K562 (cell line): ENCODE results near the gene RXFP3. TPM values are rescaled to one million over a fixed set of nuclear protein-coding genes. Genes with fewer than 3 reads are reported as not detected.

Experiments used
- CHD4 ChIP-seq: fragments of 200-600 bp; sonication (generic); IDR thresholded peaks from 3 replicates; pipeline ENCODE4 v1.6.1; 2012; ENCODE audit warnings: low read depth, mild to moderate bottlenecking, mixed read lengths, low read length, inconsistent platforms; ENCODE audit not compliant: insufficient read depth, insufficient replicate concordance, poor library complexity, severe bottlenecking
- HBP1 ChIP-seq: fragments of 450-650 bp; formaldehyde crosslinking; IDR thresholded peaks from 2 replicates; pipeline ENCODE4 v1.4.0; 2022; ENCODE audit warnings: missing genetic modification characterization
- HDAC8 ChIP-seq: fragments of 450-650 bp; IDR thresholded peaks from 2 replicates; pipeline ENCODE4 v1.6.1; 2016; ENCODE audit warnings: mild to moderate bottlenecking, missing genetic modification characterization, moderate library complexity, missing compliant biosample characterization
- HMG20B ChIP-seq: fragments of 250-450 bp; sonication (Bioruptor Pico); IDR thresholded peaks from 2 replicates; pipeline ENCODE4 v1.5.0; 2021; ENCODE audit warnings: mild to moderate bottlenecking
- ILF3 ChIP-seq: fragments of 450-650 bp; IDR thresholded peaks from 2 replicates; pipeline ENCODE4 v1.6.1; 2018; ENCODE audit warnings: antibody characterized with exemption, mild to moderate bottlenecking, moderate library complexity, borderline replicate concordance
- IRF2 ChIP-seq: sonication (generic); formaldehyde crosslinking; IDR thresholded peaks from 2 replicates; pipeline ENCODE4 v1.8.1; 2022; ENCODE audit warnings: mild to moderate bottlenecking, missing genetic modification reagents
- KDM4B ChIP-seq, 2 experiments: fragments of 450-650 bp in 1 of 2; sonication (generic) in 1 of 2; IDR thresholded peaks; 2 replicates each; pipeline ENCODE4 v1.6.1; 2016 to 2017; ENCODE audit warnings: borderline replicate concordance in 2 of 2, antibody characterized with exemption in 1 of 2, low read depth in 1 of 2, mild to moderate bottlenecking in 1 of 2
- KLF6 ChIP-seq: fragments of 250-450 bp; sonication (Bioruptor Pico); IDR thresholded peaks from 2 replicates; pipeline ENCODE4 v1.4.0; 2020; ENCODE audit warnings: mild to moderate bottlenecking, moderate library complexity, borderline replicate concordance
- MYBL2 ChIP-seq, 2 experiments: fragments of 450-650 bp in 1 of 2; sonication (generic) in 1 of 2; formaldehyde crosslinking in 1 of 2; IDR thresholded peaks; 2 replicates each; pipeline versions ENCODE4 v1.6.1 to v1.8.1; 2017 to 2022; ENCODE audit warnings: borderline replicate concordance in 1 of 2, inconsistent platforms in 1 of 2, low read depth in 1 of 2, mild to moderate bottlenecking in 1 of 2, missing genetic modification reagents in 1 of 2, moderate library complexity in 1 of 2
- PTBP1 ChIP-seq: fragments of 200-400 bp; formaldehyde crosslinking; IDR thresholded peaks from 2 replicates; pipeline ENCODE4 v1.6.1; 2017; ENCODE audit warnings: low read depth, low read length
- STAT6 ChIP-seq: sonication (generic); formaldehyde crosslinking; IDR thresholded peaks from 2 replicates; pipeline ENCODE4 v1.8.1; 2023; ENCODE audit warnings: mild to moderate bottlenecking, missing genetic modification reagents
- TFE3 ChIP-seq: fragments of 450-650 bp; formaldehyde crosslinking; IDR thresholded peaks from 2 replicates; pipeline ENCODE4 v1.4.0; 2020; ENCODE audit warnings: mild to moderate bottlenecking, mixed read lengths
- TOE1 ChIP-seq, 2 experiments: fragments of 450-650 bp in 1 of 2; sonication (generic) in 1 of 2; formaldehyde crosslinking in 1 of 2; IDR thresholded peaks; 2 replicates each; pipeline versions ENCODE4 v1.7.1 to v1.8.0; 2016 to 2022; ENCODE audit warnings: borderline replicate concordance in 2 of 2, mild to moderate bottlenecking in 2 of 2, antibody characterized with exemption in 1 of 2, inconsistent platforms in 1 of 2, low read depth in 1 of 2, missing genetic modification reagents in 1 of 2, moderate library complexity in 1 of 2
- UBTF ChIP-seq, 2 experiments: IDR thresholded peaks; 2 replicates each; pipeline ENCODE4 v1.6.1; 2012; ENCODE audit warnings: improper control_type of control experiment in 2 of 2, low read depth in 2 of 2, low read length in 2 of 2, borderline replicate concordance in 1 of 2
- ZNF395 ChIP-seq: fragments of 200-800 bp; sonication (Bioruptor generic); IDR thresholded peaks from 2 replicates; pipeline ENCODE4 v1.6.1; 2017; ENCODE audit warnings: missing genetic modification characterization, missing compliant biosample characterization
- ZNF699 ChIP-seq: fragments of 250-450 bp; sonication (Bioruptor Pico); IDR thresholded peaks from 2 replicates; pipeline ENCODE4 v1.8.0; 2021; ENCODE audit warnings: mild to moderate bottlenecking, moderate library complexity; ENCODE audit not compliant: insufficient replicate concordance
- polyA plus RNA-seq, 8 experiments: library from polyadenylated mRNA; depleted of rRNA in 4 of 8; stranded (reverse) in 5 of 8; unstranded in 3 of 8; fragments of >200 nt; fragmentation: Nextera tagmentation in 2 of 8; fragmentation: Illumina TruSeq in 1 of 8; extraction: Ambion mirVana in 2 of 8; extraction: Trizol in 1 of 8; gene quantifications; 2 replicates each; pipeline versions ENCODE4 v1.2.1 to v1.2.3, GENCODE V29; 2011 to 2014; ENCODE audit warnings: inconsistent platforms in 1 of 8, missing spikeins in 1 of 8
- total RNA-seq, 7 experiments: library from RNA; depleted of rRNA in 6 of 7; stranded (reverse); fragments of >200 nt in 6 of 7; fragmentation: Illumina TruSeq in 2 of 7; extraction: Trizol in 2 of 7; gene quantifications; 2 replicates each; pipeline versions ENCODE4 v1.2.1 to v1.2.3, GENCODE V29; 2011 to 2021; ENCODE audit warnings: low replicate concordance in 1 of 7

The RXFP3 gene
- total and polyA plus RNA-seq, 9 of the 15 experiments (the other 6 are each of a cell fraction or from before 2014, with no cell fraction given) = not detected

- TF ChIP-seq STAT6 (CRISPR knock-in tag) (no peak), PTBP1 (no peak), TFE3 (no peak), HMG20B (no peak), ZNF395 (CRISPR knock-in tag) (no peak), KDM4B (IDR thresholded peaks at IDR 0.05; ENCODE audit: borderline replicate concordance in 2 of 2, low read depth in 1 of 2) (no peak), ILF3 (no peak), UBTF (IDR thresholded peaks at IDR 0.05; ENCODE audit: borderline replicate concordance in 1 of 2, low read depth in 2 of 2, low read length in 2 of 2) (no peak), ZNF699 (no peak), CHD4 (no peak), TOE1 (IDR thresholded peaks at IDR 0.05; ENCODE audit: borderline replicate concordance) (peak; percentile 54; the same call in 1 of the 2 replicates), TOE1 (CRISPR knock-in tag; IDR thresholded peaks at IDR 0.05; ENCODE audit: borderline replicate concordance, low read depth) (no peak), KLF6 (CRISPR knock-in tag) (no peak), MYBL2 (IDR thresholded peaks at IDR 0.05; ENCODE audit: low read depth) (no peak), MYBL2 (CRISPR knock-in tag; IDR thresholded peaks at IDR 0.05; ENCODE audit: borderline replicate concordance) (no peak), HBP1 (peak; percentile 45; the same call in 1 of the 2 replicates), HDAC8 (tag) (no peak), IRF2 (CRISPR knock-in tag) (no peak)
Measured at GRCh38 chr5:33984671-33985124, 48.5 kb downstream of the RXFP3 start, which contains the start of gene SLC45A2 (continued).
